Large intestine (tissue), 3 donors: ENCODE results near the gene TADA2B. TPM values are rescaled to one million over a fixed set of nuclear protein-coding genes. Genes with fewer than 3 reads are reported as not detected.

ENCODE experiments used
- DNase-seq, 2 donors: peaks; one replicate each; pipeline versions ENCODE4 v3.0.0 to v3.0.0-alpha.2; 2013
- H3K27ac ChIP-seq: one replicate; pipeline ENCODE4 v1.5.1; 2013; ENCODE audit warnings: low read length
- H3K27me3 ChIP-seq: 2 replicates; pipeline ENCODE4 v1.6.1; 2013; ENCODE audit warnings: low read length; ENCODE audit not compliant: control insufficient read depth, insufficient read depth
- H3K36me3 ChIP-seq: 2 replicates; pipeline ENCODE4 v1.6.1; 2013; ENCODE audit warnings: low read length; ENCODE audit not compliant: control insufficient read depth, insufficient read depth
- H3K4me1 ChIP-seq: one replicate; pipeline ENCODE4 v1.6.1; 2013; ENCODE audit warnings: low read length; ENCODE audit not compliant: control insufficient read depth, insufficient read depth
- H3K4me3 ChIP-seq: one replicate; pipeline ENCODE4 v1.5.1; 2013; ENCODE audit warnings: low read length
- H3K9me3 ChIP-seq: one replicate; pipeline ENCODE4 v1.6.1; 2013; ENCODE audit warnings: mild to moderate bottlenecking, low read depth, low read length, moderate library complexity; ENCODE audit not compliant: control insufficient read depth
- WGBS: methylation state at CpG from one replicate; pipeline ENCODE4 v1.1.5; 2013; ENCODE audit warnings: low lambda C conversion rate; ENCODE audit not compliant: insufficient coverage; 5-methylcytosine and 5-hydroxymethylcytosine counted together
- polyA plus RNA-seq: library from polyadenylated mRNA; unstranded; fragments of 120-200 nt; gene quantifications from one replicate; pipeline ENCODE4 v1.2.1, GENCODE V29; 2013

The TADA2B gene
- polyA plus RNA-seq, 1 donor = 18.6 TPM

DNA sequence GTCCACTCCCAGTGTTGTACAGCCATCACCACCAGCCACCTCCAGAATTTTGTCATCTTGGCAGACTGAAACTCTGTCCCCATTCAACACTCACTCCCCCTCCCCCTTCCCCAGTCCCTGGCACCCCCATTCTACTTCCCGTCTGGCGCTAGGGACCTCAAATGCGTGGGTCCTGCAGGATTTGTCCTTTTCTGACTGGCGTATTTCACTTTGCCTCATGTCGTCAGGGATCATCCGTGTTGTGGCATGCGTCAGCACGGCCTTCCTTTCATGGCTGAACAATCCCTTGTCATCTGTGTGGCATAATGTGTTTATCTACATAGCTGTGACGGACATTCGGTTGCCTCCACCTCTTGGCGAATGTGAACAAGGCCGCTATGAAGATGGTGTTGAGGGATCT is 5.5 kb downstream of the TADA2B start:
- DNase-seq = no peak
- Histone ChIP-seq H3K36me3 (peaks cover 24% of the 10 kb centered on the region), H3K27ac (no peak overlapping the region), H3K4me3 (no peak overlapping the region), H3K4me1 (peaks cover 6% of the 10 kb centered on the region), H3K27me3 (no peaks in the 10 kb centered on the region), H3K9me3 (no peaks in the 10 kb centered on the region)
- 95% methylated on average over 4 of the region's 12 CpGs for WGBS

DNA sequence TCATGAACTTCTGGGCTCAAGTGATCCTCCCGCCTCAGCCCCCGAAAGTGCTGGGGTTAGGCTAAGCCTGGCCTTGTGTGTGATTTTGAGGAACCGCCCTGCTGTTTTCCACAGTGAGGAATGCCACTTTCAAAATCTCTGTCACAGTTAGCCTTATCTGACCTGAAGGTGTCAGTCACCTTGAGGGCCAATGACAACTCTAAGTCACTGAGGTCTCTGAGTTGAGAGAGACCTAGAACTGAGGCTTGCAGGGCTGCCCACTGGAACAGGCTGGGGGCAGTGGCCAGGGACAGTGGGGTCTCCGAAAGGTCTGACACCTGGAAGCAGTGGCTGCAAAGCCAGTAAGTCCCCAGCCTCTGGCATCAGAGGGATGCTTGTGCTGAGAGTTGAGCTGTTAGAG is 6.1 kb downstream of the TADA2B start:
- no CpG with 5 or more reads among the region's 4 CpGs for WGBS
- Histone ChIP-seq H3K9me3 (no peaks in the 10 kb centered on the region), H3K27me3 (no peaks in the 10 kb centered on the region), H3K4me3 (no peak overlapping the region), H3K27ac (no peak overlapping the region), H3K4me1 (peaks cover 6% of the 10 kb centered on the region), H3K36me3 (peaks cover 30% of the 10 kb centered on the region)
- no peak for DNase-seq

DNA sequence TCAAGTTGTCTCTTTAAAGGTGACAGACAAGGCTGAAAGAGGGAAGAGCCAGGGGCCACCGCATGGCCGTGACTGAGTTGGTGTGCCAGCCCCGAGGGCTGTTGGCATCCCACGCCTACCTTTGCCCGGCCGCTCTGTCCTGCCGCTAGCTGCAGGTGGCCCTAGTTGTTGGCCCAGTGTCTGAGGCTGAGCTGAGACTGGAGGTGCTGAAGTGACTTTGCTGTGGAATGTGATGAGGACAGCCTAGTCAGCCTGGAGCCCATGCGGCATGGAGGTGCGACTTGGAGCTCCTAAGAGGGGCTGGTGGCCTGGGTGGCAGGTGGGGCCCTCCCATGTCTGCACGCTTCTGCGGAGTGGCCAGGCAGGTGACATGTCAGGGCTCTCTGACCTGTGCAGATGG is 6.6 kb downstream of the TADA2B start:
- Histone ChIP-seq H3K27me3 (no peaks in the 10 kb centered on the region), H3K9me3 (no peaks in the 10 kb centered on the region), H3K4me1 (peaks cover 5% of the 10 kb centered on the region), H3K36me3 (peaks cover 35% of the 10 kb centered on the region), H3K4me3 (no peak overlapping the region), H3K27ac (no peak overlapping the region)
- no peak for DNase-seq
- no CpG with 5 or more reads among the region's 11 CpGs for WGBS

DNA sequence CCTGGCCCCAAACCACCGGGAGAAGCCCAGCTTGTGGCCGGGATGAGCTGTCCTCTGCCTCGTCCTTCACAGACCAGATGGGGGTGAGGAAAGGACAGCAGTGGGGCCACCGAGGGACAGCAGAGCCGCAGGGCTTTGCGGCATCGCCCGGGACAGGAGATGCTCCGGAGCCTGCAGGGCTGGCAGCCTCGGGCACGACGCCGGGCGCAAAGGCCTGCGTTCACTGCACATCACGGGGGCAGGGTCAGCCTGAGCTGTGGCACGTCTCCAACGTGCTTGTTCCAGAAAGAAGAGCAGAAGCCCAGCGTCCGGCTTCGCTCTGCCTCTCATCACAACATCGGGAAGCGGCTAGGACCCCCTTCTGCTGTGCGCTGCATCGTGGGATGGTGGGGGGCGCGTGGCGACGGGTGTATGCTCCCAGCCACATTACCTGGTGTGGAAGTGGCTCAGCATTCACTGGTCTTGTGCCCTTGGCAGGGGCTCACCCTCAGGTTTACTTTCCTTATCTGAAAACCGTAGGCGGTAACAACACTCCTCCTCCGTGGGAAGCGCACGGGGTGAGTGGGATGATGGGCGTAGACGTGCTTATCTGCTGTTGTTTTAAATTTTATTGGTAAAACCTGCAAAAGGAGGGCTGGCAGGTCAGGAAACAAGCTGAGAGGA is 7.4 kb downstream of the TADA2B start:
- Histone ChIP-seq H3K36me3 (peaks cover 44% of the 10 kb centered on the region), H3K4me3 (no peak overlapping the region), H3K4me1 (no peaks in the 10 kb centered on the region), H3K9me3 (peaks cover 2% of the 10 kb centered on the region), H3K27me3 (no peaks in the 10 kb centered on the region), H3K27ac (no peak overlapping the region)
- no peak for DNase-seq
- WGBS = no CpG with 5 or more reads among the region's 36 CpGs

DNA sequence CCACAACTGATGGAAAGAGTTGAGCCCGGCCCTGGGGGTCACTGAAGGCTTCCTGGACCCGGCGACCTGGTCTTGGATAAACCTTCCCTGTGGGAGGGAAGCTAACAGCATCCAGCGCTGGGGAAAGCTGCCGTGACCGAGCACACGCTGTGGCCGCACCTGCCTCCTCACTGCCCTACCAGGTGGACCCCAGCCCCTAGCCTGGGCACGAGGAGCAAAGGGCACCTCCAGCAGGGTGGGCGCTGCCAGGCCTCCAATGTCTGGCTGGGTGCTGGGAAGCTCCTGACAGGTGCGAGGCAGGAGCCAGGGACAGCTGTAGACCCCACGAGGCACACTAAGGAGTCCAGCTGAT is 7.9 kb downstream of the TADA2B start:
- WGBS = no CpG with 5 or more reads among the region's 12 CpGs
- H3K36me3 ChIP-seq = peaks cover 49% of the 10 kb centered on the region
- H3K4me1 ChIP-seq = no peaks in the 10 kb centered on the region
- H3K27me3 ChIP-seq = no peaks in the 10 kb centered on the region
- H3K27ac ChIP-seq = no peak overlapping the region
- H3K9me3 ChIP-seq = peaks cover 2% of the 10 kb centered on the region
- no peak for DNase-seq
- no peak overlapping the region for H3K4me3 ChIP-seq

DNA sequence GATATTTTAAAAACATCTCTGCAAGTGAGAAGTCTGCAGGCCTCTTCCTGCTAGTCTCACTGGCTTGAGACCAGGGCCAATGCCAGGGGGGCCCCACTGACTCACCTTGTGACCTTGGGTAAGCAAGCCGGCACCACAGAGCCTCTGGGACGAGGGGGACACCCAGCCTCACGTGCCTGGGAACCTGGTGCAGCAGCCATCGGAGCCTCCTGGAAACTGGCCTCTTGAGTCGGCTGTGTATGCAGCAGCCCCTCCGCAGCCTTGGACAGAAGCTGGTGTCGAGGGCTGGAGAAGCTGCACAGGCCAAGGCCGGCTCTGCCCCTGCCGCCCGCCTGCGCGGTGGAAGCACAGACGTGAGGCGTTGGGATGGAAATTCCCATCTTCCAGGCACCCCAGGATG is 8.7 kb downstream of the TADA2B start:
- Histone ChIP-seq H3K36me3 (peaks cover 54% of the 10 kb centered on the region), H3K4me1 (no peaks in the 10 kb centered on the region), H3K4me3 (no peak overlapping the region), H3K27me3 (no peaks in the 10 kb centered on the region), H3K9me3 (peaks cover 2% of the 10 kb centered on the region), H3K27ac (no peak overlapping the region)
- DNase-seq = no peak
- no CpG with 5 or more reads among the region's 14 CpGs for WGBS

DNA sequence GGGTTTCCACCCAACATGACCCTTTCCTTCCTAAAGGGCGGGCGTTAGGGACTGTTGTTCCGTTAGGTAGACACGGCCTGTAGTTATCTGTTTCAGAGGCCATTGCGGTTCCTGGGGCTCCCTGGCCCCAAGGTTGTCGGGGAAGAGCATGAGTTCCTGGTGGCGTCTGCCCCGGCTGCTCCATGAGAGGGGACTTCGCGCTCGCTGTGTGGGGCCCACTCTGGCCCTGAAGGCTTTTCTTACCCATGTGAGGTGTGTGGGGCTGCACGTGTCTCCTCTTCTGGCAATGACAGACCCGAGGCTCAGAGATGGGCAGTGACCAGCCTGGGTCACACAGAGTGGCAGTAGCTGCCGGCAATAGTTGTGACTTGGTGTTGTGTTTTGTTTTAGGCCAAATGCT is 9.1 kb downstream of the TADA2B start:
- H3K9me3 ChIP-seq = peaks cover 2% of the 10 kb centered on the region
- H3K36me3 ChIP-seq = peaks cover 54% of the 10 kb centered on the region
- no peak for DNase-seq
- H3K27ac ChIP-seq = no peak overlapping the region
- 100% methylated on average over 3 of the region's 14 CpGs for WGBS
- H3K4me1 ChIP-seq = no peaks in the 10 kb centered on the region
- no peak overlapping the region for H3K4me3 ChIP-seq
- H3K27me3 ChIP-seq = no peaks in the 10 kb centered on the region

DNA sequence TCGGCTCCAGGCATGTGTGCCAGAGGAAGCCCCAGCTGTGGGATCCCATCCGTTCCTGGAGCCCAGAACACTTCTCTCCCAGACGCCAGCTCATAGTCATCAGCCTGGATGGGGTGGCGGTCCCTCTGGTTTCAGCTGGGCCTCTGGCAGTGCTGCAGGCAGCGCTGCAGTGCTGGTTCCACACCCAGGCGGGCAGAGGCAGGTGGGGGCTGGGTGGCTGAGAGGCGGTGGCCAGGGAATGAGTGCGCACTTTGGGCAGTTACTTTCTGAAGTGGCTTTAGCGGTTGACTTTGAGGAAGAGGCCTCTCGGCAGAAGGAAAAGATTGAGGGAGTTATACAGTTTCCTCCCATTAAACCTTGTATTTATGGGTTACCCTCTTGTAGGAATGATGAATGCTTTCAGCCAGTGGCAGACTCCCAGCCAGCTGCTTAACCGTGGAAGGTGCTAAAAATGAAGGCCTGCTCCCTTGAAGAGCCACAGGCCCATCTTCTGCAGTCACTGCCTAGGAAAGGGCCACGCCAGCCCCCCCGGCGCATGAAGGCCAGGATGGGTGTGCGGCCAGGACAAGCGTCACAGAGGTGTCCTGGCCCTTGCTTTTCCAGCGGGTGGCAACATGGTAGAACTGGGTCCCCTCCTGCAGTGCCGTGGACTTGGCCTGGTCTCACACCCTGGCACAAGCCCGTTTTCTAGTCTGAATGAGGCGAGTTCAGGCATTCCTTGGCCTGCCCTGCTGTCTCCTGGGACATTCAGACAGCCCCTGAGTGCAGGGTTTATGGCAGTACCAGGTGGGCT is 9.9 kb downstream of the TADA2B start:
- Histone ChIP-seq H3K4me3 (no peak overlapping the region), H3K36me3 (peaks cover 54% of the 10 kb centered on the region), H3K27me3 (no peaks in the 10 kb centered on the region), H3K27ac (no peak overlapping the region), H3K4me1 (no peaks in the 10 kb centered on the region), H3K9me3 (peaks cover 2% of the 10 kb centered on the region)
- DNase-seq = no peak
- 100% methylated on average over 1 of the region's 20 CpGs for WGBS

DNA sequence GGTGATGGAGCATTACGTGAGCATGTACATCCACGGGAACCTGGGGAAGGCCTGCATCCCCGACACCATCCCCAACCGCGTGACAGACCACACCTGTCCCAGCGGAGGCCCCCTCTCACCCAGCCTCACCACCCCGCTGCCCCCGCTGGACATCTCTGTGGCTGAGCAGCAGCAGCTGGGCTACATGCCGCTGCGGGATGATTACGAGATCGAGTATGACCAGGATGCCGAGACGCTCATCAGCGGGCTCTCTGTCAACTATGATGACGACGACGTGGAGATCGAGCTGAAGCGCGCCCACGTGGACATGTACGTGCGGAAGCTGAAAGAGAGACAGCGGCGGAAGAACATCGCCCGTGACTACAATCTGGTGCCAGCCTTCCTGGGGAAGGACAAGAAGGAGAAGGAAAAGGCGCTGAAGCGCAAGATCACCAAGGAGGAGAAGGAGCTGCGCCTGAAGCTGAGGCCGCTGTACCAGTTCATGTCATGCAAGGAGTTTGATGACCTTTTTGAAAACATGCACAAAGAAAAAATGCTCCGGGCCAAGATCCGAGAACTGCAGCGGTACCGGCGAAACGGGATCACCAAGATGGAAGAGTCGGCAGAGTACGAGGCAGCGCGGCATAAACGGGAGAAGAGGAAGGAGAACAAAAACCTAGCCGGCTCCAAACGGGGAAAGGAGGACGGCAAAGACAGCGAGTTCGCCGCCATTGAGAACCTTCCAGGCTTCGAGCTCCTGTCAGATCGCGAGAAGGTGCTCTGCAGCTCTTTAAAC is 11.1 kb downstream of the TADA2B start:
- H3K9me3 ChIP-seq = peaks cover 2% of the 10 kb centered on the region
- H3K4me3 ChIP-seq = no peak overlapping the region
- H3K27me3 ChIP-seq = no peaks in the 10 kb centered on the region
- no peak for DNase-seq
- peaks cover 65% of the 10 kb centered on the region for H3K36me3 ChIP-seq
- no peaks in the 10 kb centered on the region for H3K4me1 ChIP-seq
- 98% methylated on average over 17 of the region's 52 CpGs for WGBS
- H3K27ac ChIP-seq = no peak overlapping the region

DNA sequence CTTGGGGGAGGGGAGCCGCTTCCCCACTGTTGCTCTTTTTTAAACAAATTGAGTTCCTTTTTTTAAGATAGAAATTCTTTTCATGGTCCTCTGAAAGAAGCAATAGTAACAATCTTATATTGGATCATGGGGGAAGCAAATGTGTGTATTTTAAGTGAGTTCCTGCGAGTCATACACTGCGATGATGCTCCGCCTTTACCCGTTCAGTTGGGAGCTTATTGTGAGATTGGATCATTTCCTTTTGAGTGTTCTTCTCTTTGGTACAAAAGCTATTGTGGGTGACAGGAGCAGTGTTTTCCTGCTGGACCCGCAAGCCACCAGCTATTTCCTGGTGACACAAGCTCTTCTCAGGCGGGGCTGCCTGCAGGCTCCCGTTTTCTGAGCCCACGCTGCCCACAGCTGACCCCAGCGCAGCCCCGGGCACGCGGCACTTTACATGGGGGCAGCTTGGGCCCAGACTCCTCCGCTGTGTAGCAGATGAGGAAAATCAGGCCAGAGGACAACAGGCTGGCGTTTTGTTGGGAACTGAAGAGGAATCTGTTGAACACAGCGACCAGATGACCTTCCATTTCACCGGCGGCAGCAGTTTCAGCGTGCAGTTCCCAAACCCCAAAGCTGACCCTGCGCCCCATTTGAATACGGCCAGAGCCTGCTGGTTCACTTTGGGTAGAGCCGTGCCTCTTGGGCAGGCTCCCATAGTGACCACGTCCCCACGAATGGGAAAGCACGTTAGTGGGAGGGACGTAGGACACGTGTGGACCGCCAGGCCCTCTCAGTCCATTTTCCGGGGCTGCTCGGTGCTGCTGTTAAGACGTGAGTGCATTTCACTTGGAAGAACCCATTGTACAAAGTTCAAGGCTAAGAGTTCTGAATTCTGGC is 12.2 kb downstream of the TADA2B start:
- Histone ChIP-seq H3K4me3 (no peak overlapping the region), H3K27ac (no peak overlapping the region), H3K9me3 (peaks cover 2% of the 10 kb centered on the region), H3K4me1 (no peaks in the 10 kb centered on the region), H3K27me3 (no peaks in the 10 kb centered on the region), H3K36me3 (peaks cover 72% of the 10 kb centered on the region)
- no peak for DNase-seq
- WGBS = 93% methylated on average over 3 of the region's 31 CpGs
